ENCODE results near the gene PIK3IP1. TPM values are rescaled to one million over a fixed set of nuclear protein-coding genes. Genes with fewer than 3 reads are reported as not detected.

Gene PIK3IP1
- total and polyA plus RNA-seq, 4 donors: 14.1 to 44.9 (median 29.2) TPM

GRCh38 chr22:31233001-31233400, 59.3 kb downstream of the PIK3IP1 start:
- no peaks in the 10 kb centered on the region for H3K27me3 ChIP-seq (ENCODE audit: control insufficient read depth in 1 of 2, insufficient read depth in 2 of 2, low read length in 1 of 2)
- no peak overlapping the region for H3K4me3 ChIP-seq (ENCODE audit: low read length in 2 of 2)
- intact Hi-C loops (cut with DNase I): loop anchor here (5.0 kb wide), 2 partner anchors 126 to 286 kb away; partner anchors contain the start of gene SELENOM (in 1 of the 2)
- H3K9me3 ChIP-seq (ENCODE audit: control insufficient read depth, low read length): no peaks in the 10 kb centered on the region
- WGBS, 2 donors: 78 to 87% methylated on average over 3 of the region's 3 CpGs
- DNase-seq: no peak
- no peak for ATAC-seq (ENCODE audit: low FRiP score)
- H3K4me1 ChIP-seq (ENCODE audit: control insufficient read depth in 1 of 2, insufficient read depth in 2 of 2, low read length in 2 of 2): no peaks in the 10 kb centered on the region
- no peak overlapping the region for H3K27ac ChIP-seq (ENCODE audit: low read depth in 1 of 2, low read length in 2 of 2)
- H3K36me3 ChIP-seq (ENCODE audit: control insufficient read depth in 1 of 2, insufficient read depth in 2 of 2, low read length in 1 of 2): no peaks in the 10 kb centered on the region

Other genes with a start within 250 kb of the PIK3IP1 start
- gene SMTN, start 211.2 kb downstream of the PIK3IP1 start, total RNA-seq: 1,000 to 10,000 TPM in 1 of 2 donors, 100 to 1,000 TPM in 1; 588 to 1,240 TPM
- gene SMTN, start 211.2 kb downstream of the PIK3IP1 start, polyA plus RNA-seq: 100 to 1,000 TPM in 1 of 2 donors, 10 to 100 TPM in 1; 97.7 to 554 TPM
- 100 to 1,000 TPM; 368 to 526 TPM for gene SELENOM, start 184.9 kb downstream of the PIK3IP1 start, total RNA-seq
- 1,000 to 10,000 TPM in 1 of 2 donors, 100 to 1,000 TPM in 1; 806 to 1,228 TPM for gene SELENOM, start 184.9 kb downstream of the PIK3IP1 start, polyA plus RNA-seq
- gene INPP5J, start 169.5 kb downstream of the PIK3IP1 start, total RNA-seq: 1 to 10 TPM; 2.4 to 3.3 TPM
- gene INPP5J, start 169.5 kb downstream of the PIK3IP1 start, polyA plus RNA-seq: 1 to 10 TPM; 7.6 to 8.3 TPM
- not detected for gene PLA2G3, start 152.0 kb downstream of the PIK3IP1 start, total RNA-seq
- under 1 TPM in 1 of 2 donors, not detected in 1; 0.33 TPM for gene PLA2G3, start 152.0 kb downstream of the PIK3IP1 start, polyA plus RNA-seq
- gene RNF185, start 132.3 kb downstream of the PIK3IP1 start, total RNA-seq: 10 to 100 TPM; 42.8 to 62.5 TPM
- 10 to 100 TPM; 26.3 to 36.1 TPM for gene RNF185, start 132.3 kb downstream of the PIK3IP1 start, polyA plus RNA-seq
- gene LIMK2, start 80.2 kb downstream of the PIK3IP1 start, total RNA-seq: 10 to 100 TPM; 35.4 to 55.2 TPM
- 10 to 100 TPM; 10.9 to 28.8 TPM for gene LIMK2, start 80.2 kb downstream of the PIK3IP1 start, polyA plus RNA-seq
- gene PATZ1, start 53.9 kb upstream of the PIK3IP1 start, total RNA-seq: 10 to 100 TPM; 14.1 to 17.6 TPM
- 10 to 100 TPM in 1 of 2 donors, 1 to 10 TPM in 1; 3.3 to 11.5 TPM for gene PATZ1, start 53.9 kb upstream of the PIK3IP1 start, polyA plus RNA-seq
- 10 to 100 TPM; 34.4 to 37.2 TPM for gene DRG1, start 107.1 kb upstream of the PIK3IP1 start, total RNA-seq
- gene DRG1, start 107.1 kb upstream of the PIK3IP1 start, polyA plus RNA-seq: 10 to 100 TPM; 45.2 to 58.2 TPM
- 10 to 100 TPM; 32.0 to 34.9 TPM for gene EIF4ENIF1, start 197.4 kb upstream of the PIK3IP1 start, total RNA-seq
- 10 to 100 TPM; 12.6 to 13.5 TPM for gene EIF4ENIF1, start 197.4 kb upstream of the PIK3IP1 start, polyA plus RNA-seq
- 10 to 100 TPM; 25.7 to 50.3 TPM for gene SFI1, start 204.0 kb upstream of the PIK3IP1 start, total RNA-seq
- gene SFI1, start 204.0 kb upstream of the PIK3IP1 start, polyA plus RNA-seq: 100 to 1,000 TPM in 1 of 2 donors, 10 to 100 TPM in 1; 17.5 to 116 TPM